HepG2 (cell line): ENCODE measurements around the gene PLCB2. TPM values are rescaled to one million over a fixed set of nuclear protein-coding genes. Genes with fewer than 3 reads are reported as not detected.
A peak's percentile ranks its signal among the peaks of the same experiment; 100 is the strongest.

Experiments
- ATAC-seq: fragments of 200-7000 bp; cut with Tn5 transposase; 3 replicates; pipeline ENCODE4 v1.9.1; 2020; ENCODE audit warnings: mild to moderate bottlenecking, moderate library complexity
- BruUV-seq: library from RNA; stranded (reverse); fragments of 400-500 nt; replicated peaks from 2 replicates; lab custom pipeline; 2021; lab: Mats Ljungman, UMichigan
- CTCF ChIA-PET: fragments of 300-600 bp; formaldehyde crosslinking; extraction: SDS; loops from one replicate; lab custom pipeline; 2021; ENCODE audit warnings: low total read pairs, inconsistent platforms, low intra/inter-chr PET ratio; lab: Yijun Ruan, JAX
- POLR2A ChIA-PET: fragments of 350-600 bp; sonication (Branson Sonifier 250); formaldehyde crosslinking; loops from one replicate; lab custom pipeline; 2020; ENCODE audit warnings: antibody characterized with exemption, inconsistent platforms; lab: Yijun Ruan, JAX
- DNase-seq: peaks from one replicate; pipeline ENCODE4 v3.0.0-alpha.2; 2015; ENCODE audit warnings: low spot score
- FAIRE-seq: peaks from 3 replicates; lab custom pipeline; 2011; peaks lifted over from hg19 to GRCh38; lab: Jason Lieb, UNC
- H2AFZ ChIP-seq: one replicate; pipeline ENCODE4 v1.6.1; 2011; ENCODE audit warnings: low read length, inconsistent platforms
- H3K27ac ChIP-seq: fragments of 300-600 bp; 3 replicates; pipeline ENCODE4 v1.8.0; 2011; ENCODE audit warnings: mixed run types, mild to moderate bottlenecking, mixed read lengths, low read length, inconsistent platforms; ENCODE audit not compliant: insufficient read depth; ENCODE audit errors: extremely low read length
- H3K27me3 ChIP-seq, 2 experiments: fragments of 200-600 bp in 1 of 2; 2 replicates in 1 of 2; 3 replicates in 1 of 2; pipeline versions ENCODE4 v1.6.0 to v1.8.0; 2011; ENCODE audit warnings: low read length in 2 of 2, mild to moderate bottlenecking in 2 of 2, moderate library complexity in 2 of 2, inconsistent platforms in 1 of 2; ENCODE audit not compliant: insufficient read depth in 2 of 2, control insufficient read depth in 1 of 2
- H3K36me3 ChIP-seq, 2 experiments: fragments of 200-600 bp in 1 of 2; replicated peaks in 1 of 2; 2 replicates in 1 of 2; 3 replicates in 1 of 2; pipeline versions ENCODE4 v1.5.1 to v1.8.0; 2011; ENCODE audit warnings: low read length in 2 of 2, inconsistent platforms in 1 of 2; ENCODE audit not compliant: insufficient read depth in 2 of 2, control insufficient read depth in 1 of 2
- H3K4me1 ChIP-seq: 2 replicates; pipeline ENCODE4 v1.5.1; 2012; ENCODE audit warnings: low read length, inconsistent platforms; ENCODE audit not compliant: insufficient read depth
- H3K4me2 ChIP-seq: 2 replicates; pipeline ENCODE4 v1.6.0; 2011; ENCODE audit warnings: low read depth, low read length, inconsistent platforms
- H3K4me3 ChIP-seq, 3 experiments: fragments of 200-600 bp in 1 of 3; sonication (generic), shearing (Covaris generic) in 1 of 3; replicated peaks in 1 of 3; 2 replicates each; pipeline ENCODE4 v1.5.1; 2011 to 2016; ENCODE audit warnings: low read length in 3 of 3, inconsistent platforms in 2 of 3, low read depth in 2 of 3, mild to moderate bottlenecking in 2 of 3, control low read depth in 1 of 3, mixed read lengths in 1 of 3; ENCODE audit not compliant: insufficient read depth in 1 of 3
- H3K79me2 ChIP-seq: one replicate; pipeline ENCODE4 v1.6.1; 2011; ENCODE audit warnings: low read length, inconsistent platforms; ENCODE audit not compliant: insufficient read depth
- H3K9ac ChIP-seq: 2 replicates; pipeline ENCODE4 v1.6.0; 2011; ENCODE audit warnings: mild to moderate bottlenecking, low read depth, low read length, inconsistent platforms; ENCODE audit not compliant: insufficient read depth
- H3K9me3 ChIP-seq: 2 replicates; pipeline ENCODE4 v1.5.1; 2012; ENCODE audit warnings: mild to moderate bottlenecking, low read length
- H4K20me1 ChIP-seq: 2 replicates; pipeline ENCODE4 v1.6.0; 2011; ENCODE audit warnings: inconsistent platforms, mild to moderate bottlenecking, low read length, moderate library complexity; ENCODE audit not compliant: insufficient read depth
- AGO1 ChIP-seq: fragments of 200-400 bp; formaldehyde crosslinking; IDR thresholded peaks from 2 replicates; pipeline ENCODE4 v1.6.1; 2017; ENCODE audit warnings: mild to moderate bottlenecking, low read depth, low read length, moderate library complexity; ENCODE audit not compliant: poor library complexity, severe bottlenecking
- AKAP8 ChIP-seq: sonication (generic); formaldehyde crosslinking; IDR thresholded peaks from 2 replicates; pipeline ENCODE4 v1.5.1; 2020; ENCODE audit warnings: mild to moderate bottlenecking, missing genetic modification reagents
- ELF3 ChIP-seq: IDR thresholded peaks from 2 replicates; pipeline ENCODE4 v1.6.1; 2016; ENCODE audit warnings: missing genetic modification reagents, missing compliant biosample characterization
- HIVEP1 ChIP-seq: sonication (generic); formaldehyde crosslinking; IDR thresholded peaks from 2 replicates; pipeline ENCODE4 v1.4.0; 2020; ENCODE audit warnings: mild to moderate bottlenecking, missing genetic modification reagents
- HNRNPLL ChIP-seq: fragments of 200-400 bp; formaldehyde crosslinking; IDR thresholded peaks from 2 replicates; pipeline ENCODE4 v1.6.1; 2017; ENCODE audit warnings: mild to moderate bottlenecking, low read depth, low read length; ENCODE audit not compliant: poor library complexity, severe bottlenecking
- MED1 ChIP-seq: sonication (generic); formaldehyde crosslinking; IDR thresholded peaks from 2 replicates; pipeline ENCODE4 v1.4.0; 2020; ENCODE audit warnings: missing genetic modification reagents
- POLR2A ChIP-seq, 2 experiments: IDR thresholded peaks; 2 replicates each; pipeline ENCODE4 v1.6.1; 2011; ENCODE audit warnings: low read depth in 2 of 2, low read length in 2 of 2, mild to moderate bottlenecking in 1 of 2, moderate library complexity in 1 of 2; ENCODE audit not compliant: insufficient read depth in 1 of 2
- SETDB1 ChIP-seq: sonication (generic); formaldehyde crosslinking; IDR thresholded peaks from 2 replicates; pipeline ENCODE4 v1.5.1; 2020; ENCODE audit warnings: missing genetic modification reagents, mild to moderate bottlenecking, borderline replicate concordance
- ZBTB10 ChIP-seq: sonication (generic); formaldehyde crosslinking; IDR thresholded peaks from 2 replicates; pipeline ENCODE4 v1.4.0; 2020; ENCODE audit warnings: missing genetic modification reagents, borderline replicate concordance
- ZBTB7A ChIP-seq: sonication (generic); formaldehyde crosslinking; IDR thresholded peaks from 2 replicates; pipeline ENCODE4 v1.8.0; 2022; ENCODE audit warnings: mild to moderate bottlenecking, missing genetic modification reagents
- ZNF260 ChIP-seq: sonication (generic); formaldehyde crosslinking; IDR thresholded peaks from 2 replicates; pipeline ENCODE4 v1.4.0; 2020; ENCODE audit warnings: missing genetic modification reagents, low read depth, mild to moderate bottlenecking, borderline replicate concordance
- ZNF414 ChIP-seq: sonication (generic); formaldehyde crosslinking; IDR thresholded peaks from 2 replicates; pipeline ENCODE4 v1.5.0; 2020; ENCODE audit warnings: missing genetic modification reagents
- ZNF549 ChIP-seq: sonication (generic); formaldehyde crosslinking; IDR thresholded peaks from 2 replicates; pipeline ENCODE4 v1.5.0; 2020; ENCODE audit warnings: missing genetic modification reagents
- ZNF576 ChIP-seq: sonication (generic); formaldehyde crosslinking; IDR thresholded peaks from 2 replicates; pipeline ENCODE4 v1.4.0; 2020; ENCODE audit warnings: mild to moderate bottlenecking, missing genetic modification reagents
- ZNF687 ChIP-seq: sonication (generic); formaldehyde crosslinking; IDR thresholded peaks from 2 replicates; pipeline ENCODE4 v1.5.1; 2020; ENCODE audit warnings: mild to moderate bottlenecking, missing genetic modification reagents, moderate library complexity
- ZNF768 ChIP-seq: sonication (generic); formaldehyde crosslinking; IDR thresholded peaks from 2 replicates; pipeline ENCODE4 v1.4.0; 2020; ENCODE audit warnings: missing genetic modification reagents
- WGBS: methylation state at CpG from one replicate; pipeline ENCODE4 v1.1.6; 2017; ENCODE audit warnings: low lambda C conversion rate; 5-methylcytosine and 5-hydroxymethylcytosine counted together
- in situ Hi-C: cut with HindIII; loops from 2 replicates; pipeline ENCODE4 v1.10.0; 2017; ENCODE audit warnings: low pct_unique_long_range_greater_than_20kb; ENCODE audit not compliant: extremely low pct_ligation_motif_present
- intact Hi-C: fragments of 100-400 bp; cut with micrococcal nuclease; formaldehyde crosslinking; loops from one replicate; pipeline ENCODE4 v1.10.0; 2022; ENCODE audit not compliant: unreplicated experiment
- polyA plus RNA-seq, 8 experiments: library from polyadenylated mRNA; depleted of rRNA in 3 of 8; stranded (reverse) in 7 of 8; unstranded in 1 of 8; fragments of >200 nt; fragmentation: Illumina TruSeq in 4 of 8; extraction: Trizol in 4 of 8; gene quantifications; 2 replicates each; pipeline versions ENCODE4 v1.2.1 to v1.2.3, GENCODE V29; 2011 to 2016; ENCODE audit warnings: low read depth in 4 of 8, missing spikeins in 1 of 8, mixed read lengths in 1 of 8; ENCODE audit not compliant: insufficient read depth in 1 of 8
- total RNA-seq, 5 experiments: library from RNA; depleted of rRNA; stranded (reverse); fragments of >200 nt; fragmentation: Illumina TruSeq; extraction: Trizol; gene quantifications; 2 replicates each; pipeline ENCODE4 v1.2.3, GENCODE V29; 2016; ENCODE audit warnings: low read depth in 1 of 5

PLCB2 gene
- total and polyA plus RNA-seq, 2 of the 13 experiments (the other 11 are each of a cell fraction or from before 2014, with no cell fraction given): 0.11 TPM; not detected in 1

GRCh38 chr15:40290918-40291574, 16.7 kb downstream of the PLCB2 start (continued):
- TF ChIP-seq ZNF687 (CRISPR knock-in tag): peak; percentile 66

GRCh38 chr15:40290545-40290917, 17.2 kb downstream of the PLCB2 start:
- POLR2A ChIA-PET: interaction anchor here (1.4 kb wide), 1 partner anchor 49 kb away, joined by 5 read pairs; no protein-coding TSS in a partner anchor
- CTCF ChIA-PET: no interaction called here
- H3K4me3 ChIP-seq: no peak overlapping the region
- TF ChIP-seq HIVEP1 (CRISPR knock-in tag) (no peak), AGO1 (no peak), AKAP8 (no peak), HNRNPLL (no peak), ZNF260 (CRISPR knock-in tag) (no peak), SETDB1 (CRISPR knock-in tag) (no peak), ELF3 (no peak), ZBTB7A (CRISPR knock-in tag) (no peak), POLR2A (IDR thresholded peaks at IDR 0.05; ENCODE audit: insufficient read depth in 1 of 2, low read depth in 2 of 2, low read length in 2 of 2) (no peak), ZNF414 (no peak), ZNF549 (CRISPR knock-in tag) (no peak), ZBTB10 (no peak), ZNF768 (CRISPR knock-in tag) (no peak), ZNF576 (CRISPR knock-in tag) (no peak), MED1 (CRISPR knock-in tag) (no peak)

More at GRCh38 chr15:40290545-40290917, 17.2 kb downstream of the PLCB2 start:
- Histone ChIP-seq H3K79me2 (no peaks in the 10 kb centered on the region), H3K4me2 (no peak overlapping the region), H3K36me3 (no peaks in the 10 kb centered on the region), H3K9me3 (no peaks in the 10 kb centered on the region), H3K9ac (no peak overlapping the region), H3K4me1 (peaks cover 10% of the 10 kb centered on the region; the same call in 1 of the 2 replicates), H3K27me3 (peaks cover 23 to 97% of the 10 kb centered on the region in 2 experiments), H3K27ac (no peak overlapping the region), H4K20me1 (no peaks in the 10 kb centered on the region), H2AFZ (no peak overlapping the region)
- intact Hi-C loops (no loop called here), in situ Hi-C loops (no loop called here)
- ATAC-seq (no peak), DNase-seq (no peak), FAIRE-seq (no peak)
- WGBS: 45% methylated on average over 10 of the region's 12 CpGs
- no TSS peak for BruUV-seq
